Prostate gland (tissue), 2 donors: ENCODE measurements around the gene CXCL9.

ENCODE experiments used
- CTCF ChIP-seq, 4 experiments: fragments of 200-600 bp in 2 of 4; fragments of 450-650 bp in 2 of 4; sonication (generic) in 2 of 4; IDR thresholded peaks; 1 replicate in 3 of 4; 2 replicates in 1 of 4; pipeline ENCODE4 v1.5.1; 2016 to 2019; ENCODE audit warnings: antibody characterized with exemption in 4 of 4, mild to moderate bottlenecking in 2 of 4, moderate library complexity in 2 of 4
- POLR2AphosphoS5 ChIP-seq: sonication (generic); formaldehyde crosslinking; IDR thresholded peaks from one replicate; pipeline ENCODE4 v1.6.1; 2017; ENCODE audit warnings: antibody characterized with exemption

- TF ChIP-seq CTCF (IDR thresholded peaks at IDR 0.05) (no peak), POLR2AphosphoS5 (peak; percentile 28)
These were observed 21.0 kb upstream of the CXCL9 start for GRCh38 chr4:76028350-76028765.
